ENCODE results near the gene SCARB1. TPM values are rescaled to one million over a fixed set of nuclear protein-coding genes. Genes with fewer than 3 reads are reported as not detected.

Gene SCARB1
- total and polyA plus RNA-seq, 2 donors (not counting 3 experiments of a cell fraction or from before 2014, with no cell fraction given), result 125 to 141 TPM

GRCh38 chr12:124909831-124910560 lies 46.3 kb upstream of the SCARB1 start:
- POLR2A ChIA-PET, result interaction anchor here (0.6 to 1.9 kb wide), 5 partner anchors 8 to 28 kb away, joined by 3 to 8 read pairs (median 5); no protein-coding TSS in a partner anchor
- Histone ChIP-seq H2AFZ (ENCODE audit: low read depth, low read length) (no peak overlapping the region), H3K27ac (ENCODE audit: insufficient read depth, low read depth, low read length) (no peak overlapping the region), H3K4me1 (ENCODE audit: control insufficient read depth, extremely low read depth, insufficient read depth, low read length) (peaks cover 14% of the 10 kb centered on the region), H3K4me3 (replicated peaks in 1 of 3; ENCODE audit: insufficient read depth in 1 of 3, low read depth in 1 of 3, low read length in 3 of 3) (no peak overlapping the region), H3K9ac (replicated peaks; ENCODE audit: extremely low read depth, insufficient read depth, low read length) (no peak overlapping the region), H3K9me3 (replicated peaks; ENCODE audit: control insufficient read depth, insufficient read depth, low read length) (no peaks in the 10 kb centered on the region), H3K9me1 (replicated peaks; ENCODE audit: control insufficient read depth, extremely low read depth, insufficient read depth, low read length) (no peaks in the 10 kb centered on the region), H3K79me2 (ENCODE audit: control insufficient read depth, insufficient read depth, low read length) (peaks cover 34% of the 10 kb centered on the region), H3K27me3 (ENCODE audit: control insufficient read depth in 2 of 2, insufficient read depth in 2 of 2, low read length in 2 of 2) (no peaks in the 10 kb centered on the region), H3K4me2 (ENCODE audit: insufficient read depth, low read length) (no peak overlapping the region), H3K36me3 (ENCODE audit: control insufficient read depth in 2 of 2, extremely low read depth in 1 of 2, insufficient read depth in 2 of 2, low read length in 2 of 2) (peaks cover 9 to 16% of the 10 kb centered on the region in 2 experiments), H4K20me1 (replicated peaks; ENCODE audit: control insufficient read depth, extremely low read depth, insufficient read depth, low read length) (peaks cover 11% of the 10 kb centered on the region)
- TF ChIP-seq FOS (IDR thresholded peaks at IDR 0.05; ENCODE audit: borderline replicate concordance, insufficient read depth, low read length) (no peak), MYC (IDR thresholded peaks at IDR 0.05; ENCODE audit: low read depth, low read length) (no peak), EZH2 (IDR thresholded peaks at IDR 0.05; ENCODE audit: borderline replicate concordance, low read depth, low read length, severe bottlenecking) (no peak), CTCF (IDR thresholded peaks at IDR 0.05; ENCODE audit: extremely low read depth in 1 of 2, insufficient read depth in 1 of 2, low read depth in 1 of 2, low read length in 2 of 2) (no peak), POLR2A (IDR thresholded peaks at IDR 0.05; ENCODE audit: low read depth, low read length) (peak; percentile 53), JUN (IDR thresholded peaks at IDR 0.05; ENCODE audit: borderline replicate concordance, insufficient read depth, insufficient read length, low read depth) (no peak), GATA2 (IDR thresholded peaks at IDR 0.05; ENCODE audit: insufficient read depth, insufficient read length, low read depth, low read length) (no peak)
- DNase-seq (ENCODE audit: low read depth, low spot score) (no peak), FAIRE-seq (no peak)
- intact Hi-C loops (cut with micrococcal nuclease) (loop anchor here (5.0 kb wide), 2 partner anchors 133 to 873 kb away; no protein-coding TSS in a partner anchor), dilution Hi-C loops (cut with MboI; ENCODE audit: extremely low pct_ligation_motif_present, low sequenced_read_pairs) (no loop called here)
- no TSS peak for BruUV-seq (replicated peaks)
- CTCF ChIA-PET, result interaction anchor here (7.4 kb wide), 1 partner anchor 29 kb away, joined by 232 read pairs; no protein-coding TSS in a partner anchor
